Stimulated activated CD4-positive, alpha-beta T cell treated with anti-CD3 and anti-CD28 coated beads, Interleukin-2, amount 100 ng/mL, for 24 hours (primary cell): ENCODE data around the gene MCM3.

ENCODE experiments used
- DNase-seq, 2 donors: peaks; one replicate each; pipeline ENCODE4 v3.0.0-alpha.2; 2020

MCM3 gene

DNA sequence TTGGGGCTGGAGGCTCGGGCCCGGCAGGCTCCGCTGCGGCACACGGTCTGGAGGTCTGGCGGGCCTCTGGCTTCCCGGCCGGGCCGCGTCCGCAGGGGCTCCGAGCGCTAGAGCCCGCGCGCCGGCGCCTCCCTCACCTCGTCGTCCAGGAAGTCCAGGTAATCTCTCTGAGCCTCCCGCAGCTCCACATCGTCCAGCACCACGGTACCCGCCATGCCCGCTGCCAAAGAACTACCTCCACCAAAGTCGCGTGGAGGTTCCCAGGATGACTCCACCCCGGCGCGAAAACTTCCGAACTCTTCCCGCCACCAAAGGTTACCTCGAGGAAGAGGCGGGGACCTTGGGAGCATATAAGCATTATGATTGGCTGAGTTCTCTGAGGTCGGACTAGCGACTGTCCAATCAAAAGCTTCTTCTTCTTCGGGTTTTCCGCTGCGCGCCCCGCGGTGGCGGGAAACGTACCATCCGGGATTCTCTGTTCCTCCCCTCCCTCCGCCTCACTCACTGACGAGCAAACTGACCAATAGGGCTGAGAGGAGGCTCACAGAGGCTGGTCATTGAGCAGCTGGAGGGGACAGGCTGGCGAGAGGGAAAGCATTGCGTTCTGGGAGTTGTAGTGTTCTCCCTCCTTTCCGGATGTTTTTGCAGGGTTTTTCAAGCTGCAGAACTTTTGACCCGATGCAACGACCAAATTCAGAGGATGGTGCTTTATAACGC is at the start of gene MCM3:
MCM3 (minus strand) TSS at position 283 of the 717 bp plus-strand sequence; CDS start at position 215, 68 bp downstream.
- DNase-seq: peak; percentile 92 to 94

GRCh38 chr6:52333840-52334200 is 49.3 kb upstream of the MCM3 start:
- no peak for DNase-seq

GRCh38 chr6:52331793-52332457 is 47.4 kb upstream of the MCM3 start:
- DNase-seq: no peak

DNA sequence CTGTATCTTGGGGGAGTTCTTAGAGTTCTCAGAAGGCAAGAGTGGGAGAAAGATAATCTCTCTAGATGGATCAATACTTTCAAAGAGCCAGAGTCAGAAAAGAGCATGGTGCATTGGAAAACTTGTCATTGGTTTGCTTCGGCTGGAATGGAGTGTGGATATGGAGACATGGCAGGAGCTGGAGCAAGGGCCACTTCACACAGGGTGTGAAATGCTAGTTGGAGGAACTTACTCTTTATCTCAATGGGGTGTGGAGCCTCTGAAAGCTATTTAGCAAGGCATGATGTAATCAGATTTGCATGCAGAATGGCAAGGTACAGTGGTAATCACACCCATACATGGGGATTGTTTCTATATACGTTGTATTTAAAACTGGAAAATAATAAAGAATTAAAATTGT is 45.9 kb upstream of the MCM3 start:
- no peak for DNase-seq

DNA sequence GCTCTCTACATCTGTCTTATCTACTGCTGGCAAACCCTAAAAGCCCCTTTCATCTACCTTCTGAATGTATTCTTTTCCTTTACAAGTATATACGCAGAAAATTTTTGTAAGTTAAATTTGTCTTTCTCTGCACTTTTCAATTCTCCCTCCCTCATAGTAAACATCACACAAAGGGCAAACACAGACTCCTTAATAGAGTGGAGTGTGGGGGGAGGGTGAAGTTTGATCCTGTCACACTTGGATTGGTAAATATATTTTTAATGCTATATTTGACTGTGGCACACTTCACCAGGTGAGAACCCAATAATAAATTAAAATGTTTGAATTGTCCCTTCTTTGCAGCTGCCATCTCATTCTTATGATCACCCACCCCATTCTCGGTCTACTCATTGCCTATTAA is 44.2 kb upstream of the MCM3 start:
- no peak for DNase-seq

- no peak for DNase-seq
Measured at GRCh38 chr6:52328303-52328662, 43.7 kb upstream of the MCM3 start.

- DNase-seq: no peak
Measured at GRCh38 chr6:52326540-52327364, 42.2 kb upstream of the MCM3 start.

DNA sequence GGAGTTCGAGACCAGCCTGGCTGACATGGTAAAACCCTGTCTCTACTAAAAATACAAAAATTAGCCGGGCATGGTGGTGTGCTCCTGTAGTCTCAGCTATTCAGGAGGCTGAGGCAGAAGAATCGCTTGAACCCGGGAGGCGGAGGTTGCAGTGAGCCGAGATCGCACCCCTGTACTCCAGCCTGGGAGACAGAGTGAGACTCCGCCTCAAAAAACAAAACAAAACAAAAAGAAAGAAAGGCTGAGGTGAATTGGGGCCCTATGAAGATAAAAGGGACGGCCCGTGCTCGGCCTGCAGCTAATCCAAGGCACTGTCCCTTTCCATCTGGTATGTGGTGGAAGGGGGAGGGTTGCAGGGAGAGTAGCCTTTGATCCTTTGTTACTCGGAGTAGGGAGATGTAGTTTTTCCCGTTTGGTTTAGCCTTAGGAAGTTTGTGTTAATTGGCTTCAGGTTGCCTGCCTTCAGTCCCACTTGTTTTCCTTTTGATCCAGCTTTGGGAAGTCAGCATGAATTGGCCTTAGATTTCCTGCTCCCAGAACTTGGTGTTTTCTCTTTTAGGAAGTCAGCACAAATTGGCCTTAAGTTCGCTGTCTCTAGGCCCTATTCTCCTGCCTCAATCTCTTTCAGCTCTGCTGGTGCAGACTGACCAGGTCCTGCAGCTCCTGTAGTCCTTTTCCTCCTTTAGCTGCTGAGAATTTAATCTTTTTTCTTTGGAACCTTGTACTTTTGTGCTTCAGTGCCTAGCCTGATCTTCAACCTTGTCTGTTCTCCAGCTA is 41.3 kb upstream of the MCM3 start:
- DNase-seq: no peak

- DNase-seq: no peak
Measured at GRCh38 chr6:52324189-52324588, 39.6 kb upstream of the MCM3 start.

DNA sequence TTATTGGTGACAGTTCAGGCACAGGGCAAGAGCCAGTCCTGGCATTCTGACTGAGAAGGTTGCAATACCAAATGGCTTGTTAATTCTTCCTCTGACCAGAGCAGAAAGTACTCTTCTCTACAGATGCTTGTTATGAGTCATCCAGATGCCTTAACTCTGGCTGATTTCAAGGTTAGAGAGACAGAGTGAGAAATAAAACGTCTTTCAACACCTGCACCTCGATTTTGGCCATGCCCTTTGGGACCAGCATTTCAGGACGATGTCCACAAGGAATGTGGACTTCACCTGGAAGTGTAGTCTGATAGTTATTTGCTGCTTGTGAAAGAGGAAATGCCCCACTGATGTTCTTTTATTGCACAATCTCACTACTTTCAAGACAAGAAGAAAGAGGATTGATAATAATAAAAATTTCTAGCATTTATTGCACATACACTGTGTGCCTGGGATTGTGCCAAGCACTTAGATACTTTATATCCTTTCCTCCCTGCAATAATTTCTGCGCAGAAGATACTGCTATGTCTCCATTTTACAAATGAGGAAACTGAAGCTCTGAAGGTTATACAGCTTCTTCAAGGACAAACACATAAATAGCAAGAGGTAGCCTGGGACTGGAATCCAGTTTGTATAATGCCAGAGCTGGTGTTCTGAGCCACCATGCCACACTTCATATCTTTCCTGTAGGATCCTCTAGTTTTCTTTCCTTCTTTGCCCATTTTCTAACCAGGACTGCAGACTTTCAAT is 33.5 kb upstream of the MCM3 start:
- no peak for DNase-seq

GRCh38 chr6:52317211-52317610 is 32.7 kb upstream of the MCM3 start:
- no peak for DNase-seq

GRCh38 chr6:52314752-52315151 is 30.2 kb upstream of the MCM3 start:
- no peak for DNase-seq

- no peak for DNase-seq
Measured at GRCh38 chr6:52312461-52312860, 27.9 kb upstream of the MCM3 start.

GRCh38 chr6:52310932-52311331 is 26.4 kb upstream of the MCM3 start:
- DNase-seq: no peak

GRCh38 chr6:52307900-52308372 is 23.4 kb upstream of the MCM3 start:
- DNase-seq: no peak

- DNase-seq: no peak
Measured at GRCh38 chr6:52306972-52307870, 22.7 kb upstream of the MCM3 start.

- DNase-seq: no peak
Measured at GRCh38 chr6:52305948-52306767, 21.6 kb upstream of the MCM3 start.

GRCh38 chr6:52305411-52305810 is 20.9 kb upstream of the MCM3 start:
- DNase-seq: no peak

GRCh38 chr6:52304983-52305390 is 20.4 kb upstream of the MCM3 start:
- DNase-seq: no peak

- no peak for DNase-seq
Measured at GRCh38 chr6:52303178-52303577, 18.6 kb upstream of the MCM3 start.
